ENCODE data around the gene THSD4. TPM values are rescaled to one million over a fixed set of nuclear protein-coding genes. Genes with fewer than 3 reads are reported as not detected.

THSD4 gene
- total and polyA plus RNA-seq, 2 of the 4 experiments (the other 2 are of a cell fraction), result 25.5 to 31.1 TPM

DNA sequence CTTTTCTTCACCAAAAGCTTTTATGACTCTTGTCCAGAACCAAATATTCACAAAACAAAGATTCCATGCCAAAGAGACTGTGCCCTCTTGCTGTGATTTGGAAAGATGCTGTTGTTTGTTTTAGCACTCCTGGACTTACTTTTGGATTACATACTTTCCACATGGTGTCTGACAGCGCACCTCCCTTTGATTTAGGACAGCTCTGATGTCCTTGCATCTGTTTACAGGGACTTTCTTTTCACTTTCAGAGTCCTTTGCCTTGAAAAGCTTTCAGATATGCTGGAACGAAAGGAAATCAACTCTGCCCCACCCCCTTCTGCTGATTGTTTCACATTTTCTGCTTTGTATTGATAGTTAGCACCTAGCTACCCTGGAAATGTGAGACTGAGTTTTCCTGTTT lies 562.1 kb downstream of the THSD4 start:
- no peak overlapping the region for H3K4me2 ChIP-seq (ENCODE audit: low read depth, low read length)
- H3K56ac ChIP-seq (ENCODE audit: extremely low read depth, insufficient read depth, low read length), result no peak overlapping the region
- H3K4me1 ChIP-seq (ENCODE audit: control insufficient read depth, insufficient read depth, low read length), result peaks cover 11% of the 10 kb centered on the region
- BruUV-seq (replicated peaks), result no TSS peak
- H2AK9ac ChIP-seq (replicated peaks; ENCODE audit: low read depth, low read length, poor library complexity), result no peak overlapping the region
- dilution Hi-C loops (cut with HindIII; ENCODE audit: low sequenced_read_pairs, unreplicated experiment), result no loop called here
- TF ChIP-seq FOS (IDR thresholded peaks at IDR 0.05; ENCODE audit: low read depth, low read length), result no peak
- TF ChIP-seq MAZ (IDR thresholded peaks at IDR 0.05; ENCODE audit: borderline replicate concordance, low read depth, low read length), result no peak
- no peak for TF ChIP-seq CHD1 (IDR thresholded peaks at IDR 0.05; ENCODE audit: low read depth, low read length)
- H3K4ac ChIP-seq (ENCODE audit: low read depth, low read length), result no peak overlapping the region
- intact Hi-C loops (cut with micrococcal nuclease), result no loop called here
- H3K9ac ChIP-seq (ENCODE audit: low read depth, low read length), result no peak overlapping the region
- H2AK5ac ChIP-seq (ENCODE audit: low read depth, low read length), result no peak overlapping the region
- H4K8ac ChIP-seq (ENCODE audit: low read depth in 2 of 2, low read length in 2 of 2), result no peak overlapping the region
- no peaks in the 10 kb centered on the region for H3K9me3 ChIP-seq (ENCODE audit: control insufficient read depth, insufficient read depth, low read length)
- H2AFZ ChIP-seq (replicated peaks; ENCODE audit: low read length, poor library complexity), result no peak overlapping the region
- H3K4me3 ChIP-seq (ENCODE audit: insufficient read depth, low read depth, low read length), result no peak overlapping the region
- no CpG with 5 or more reads among the region's 2 CpGs for WGBS, 2 experiments (ENCODE audit: extremely low coverage in 2 of 2, insufficient read length in 1 of 2)
- no peak overlapping the region for H3K27ac ChIP-seq (ENCODE audit: insufficient read depth, low read length)
- in situ Hi-C loops (cut with MboI; ENCODE audit: low sequenced_read_pairs), result no loop called here
- no peak for DNase-seq
- H2BK5ac ChIP-seq (ENCODE audit: low read depth, low read length, poor library complexity, severe bottlenecking), result no peak overlapping the region
- H3K9me1 ChIP-seq (ENCODE audit: insufficient read depth, low read length), result peaks cover 5% of the 10 kb centered on the region
- ChIA-PET CTCF (no interaction called here), POLR2A (ENCODE audit: unreplicated experiment) (no interaction called here)
- 0 out of 2 replicates have a peak overlapping the region, but pooled peaks have one; percentile 54 for H3K23ac ChIP-seq (ENCODE audit: low read depth, low read length)
- no peak overlapping the region for H2BK15ac ChIP-seq (ENCODE audit: low read depth, low read length)
- H4K91ac ChIP-seq (ENCODE audit: insufficient read depth, low read depth, low read length), result no peak overlapping the region
- H3K18ac ChIP-seq (ENCODE audit: low read depth, low read length), result no peak overlapping the region
- no peak overlapping the region for H2BK20ac ChIP-seq (ENCODE audit: low read depth, low read length)
- no peaks in the 10 kb centered on the region for H3K27me3 ChIP-seq (ENCODE audit: control insufficient read depth, insufficient read depth, low read length)
- H3K79me1 ChIP-seq (ENCODE audit: low read depth in 1 of 2, low read length in 2 of 2), result peaks cover 3 to 14% of the 10 kb centered on the region in 2 experiments; a peak in 1 of 4 replicates
- H2BK120ac ChIP-seq (ENCODE audit: low read depth, low read length), result 0 out of 2 replicates have a peak overlapping the region, but pooled peaks have one; percentile 8
- no peak overlapping the region for H4K5ac ChIP-seq (ENCODE audit: low read depth, low read length)
- no peaks in the 10 kb centered on the region for H3K36me3 ChIP-seq (ENCODE audit: control insufficient read depth, insufficient read depth, low read length)
- H4K20me1 ChIP-seq (ENCODE audit: insufficient read depth, low read length), result no peaks in the 10 kb centered on the region; the same call in 1 of the 2 replicates
- H3K14ac ChIP-seq (replicated peaks; ENCODE audit: low read depth, low read length), result 0 out of 2 replicates have a peak overlapping the region, but pooled peaks have one; percentile 13
- ATAC-seq (ENCODE audit: low read depth), result no peak

Measured in IMR-90 (cell line).